Right lobe of liver (tissue), 6 donors: ENCODE results near the gene PTPRN2. TPM values are rescaled to one million over a fixed set of nuclear protein-coding genes. Genes with fewer than 3 reads are reported as not detected.

Experiments
- ATAC-seq, 4 donors: fragments of 200-7000 bp; cut with Tn5 transposase; one replicate each; pipeline ENCODE4 v1.9.1; 2020; ENCODE audit warnings: mild to moderate bottlenecking in 4 of 4, moderate library complexity in 4 of 4
- DNase-seq, 3 donors: peaks; one replicate each; pipeline ENCODE4 v3.0.0-alpha.2; 2020
- H3K27ac ChIP-seq, 3 donors: fragments of 200-600 bp; one replicate each; pipeline ENCODE4 v1.8.0; 2022
- H3K27me3 ChIP-seq, 2 donors: fragments of 200-600 bp; one replicate each; pipeline ENCODE4 v1.8.0; 2022
- H3K36me3 ChIP-seq, 4 donors: fragments of 200-600 bp; sonication (generic) in 1 of 4; one replicate each; pipeline versions ENCODE4 v1.5.1 to v1.8.0; 2017 to 2022; ENCODE audit warnings: control low read depth in 1 of 4
- H3K4me1 ChIP-seq, 4 donors: fragments of 200-600 bp; sonication (generic) in 1 of 4; one replicate each; pipeline versions ENCODE4 v1.5.1 to v1.8.0; 2017 to 2022; ENCODE audit warnings: control low read depth in 1 of 4
- H3K4me3 ChIP-seq, 3 donors: fragments of 200-600 bp; one replicate each; pipeline ENCODE4 v1.8.0; 2022
- H3K9me3 ChIP-seq, 4 donors: fragments of 200-600 bp; sonication (generic) in 1 of 4; one replicate each; pipeline versions ENCODE4 v1.5.1 to v1.8.0; 2017 to 2022; ENCODE audit warnings: control low read depth in 1 of 4
- CTCF ChIP-seq, 4 donors: fragments of 200-600 bp in 3 of 4; fragments of 450-650 bp in 1 of 4; IDR thresholded peaks; one replicate each; pipeline versions ENCODE4 v1.5.1 to v1.8.0; 2016 to 2022; ENCODE audit warnings: antibody characterized with exemption in 4 of 4, mild to moderate bottlenecking in 2 of 4
- POLR2A ChIP-seq: fragments of 450-650 bp; IDR thresholded peaks from one replicate; pipeline ENCODE4 v1.6.1; 2017; ENCODE audit warnings: antibody characterized with exemption, mild to moderate bottlenecking
- WGBS: methylation state at CpG from one replicate; pipeline ENCODE4 v1.1.6; 2018; ENCODE audit warnings: low coverage, low lambda C conversion rate; ENCODE audit not compliant: insufficient coverage; ENCODE audit errors: missing lambda C conversion rate; 5-methylcytosine and 5-hydroxymethylcytosine counted together
- intact Hi-C, 2 donors: fragments of 100-400 bp; cut with DNase I; formaldehyde crosslinking; loops; one replicate each; pipeline versions ENCODE4 v1.11.2 to v1.14.1; 2022
- total RNA-seq, 6 experiments: library from RNA; depleted of rRNA in 2 of 6; stranded (reverse); fragments of >200 nt in 2 of 6; fragmentation: NEBNext Ultra II Directional in 3 of 6; extraction: Animal tissue kit (Norgen Biotek cat#: 25700) in 3 of 6; gene quantifications; one replicate each; pipeline versions ENCODE4 v1.1.0 to v1.2.4, GENCODE V29; 2016 to 2023
- donor health status: DM: no; HTN: yes; CAD: no.
- donor health status: DM: no; HTN: no; CAD: no.
- donor health status: DM: no; HTN: no; CAD: no.
- donor health status: DM: no; HTN: yes; CAD: no.
- donor health status: DM: no; HTN: yes; CAD: no.

PTPRN2 gene
- total RNA-seq, 6 experiments from 2014 or later: 0.15 to 0.87 (median 0.67) TPM

- 100% methylated on average over 1 of the region's 7 CpGs for WGBS
- H3K4me3 ChIP-seq: no peak overlapping the region
- DNase-seq (peak in 1 of 3 donors; percentile 33), ATAC-seq (no peak)
- H3K9me3 ChIP-seq: no peaks in the 10 kb centered on the region
- no peaks in the 10 kb centered on the region for H3K36me3 ChIP-seq
- H3K4me1 ChIP-seq: no peaks in the 10 kb centered on the region
- no peak overlapping the region for H3K27ac ChIP-seq
- H3K27me3 ChIP-seq: no peaks in the 10 kb centered on the region
- intact Hi-C loops: no loop called here
- TF ChIP-seq POLR2A: no peak
- no peak for TF ChIP-seq CTCF (IDR thresholded peaks at IDR 0.05)
Measured at GRCh38 chr7:157547102-157547501, 1040.5 kb downstream of the PTPRN2 start.

- intact Hi-C loops: no loop called here
- 80% methylated on average over 13 of the region's 17 CpGs for WGBS
- H3K27ac ChIP-seq: no peak overlapping the region
- no peaks in the 10 kb centered on the region for H3K36me3 ChIP-seq
- DNase-seq: peak in 1 of 3 donors; percentile 18
- no peaks in the 10 kb centered on the region for H3K4me1 ChIP-seq
- H3K4me3 ChIP-seq: no peak overlapping the region
- H3K9me3 ChIP-seq: no peaks in the 10 kb centered on the region
- no peaks in the 10 kb centered on the region for H3K27me3 ChIP-seq
- TF ChIP-seq CTCF (IDR thresholded peaks at IDR 0.05): no peak
- no peak for TF ChIP-seq POLR2A
- ATAC-seq: no peak
Measured at GRCh38 chr7:157545681-157546060, 1042.0 kb downstream of the PTPRN2 start.

GRCh38 chr7:157544980-157545680 lies 1042.5 kb downstream of the PTPRN2 start:
- Histone ChIP-seq H3K27ac (no peak overlapping the region), H3K4me1 (no peaks in the 10 kb centered on the region), H3K9me3 (no peaks in the 10 kb centered on the region), H3K27me3 (no peaks in the 10 kb centered on the region), H3K36me3 (no peaks in the 10 kb centered on the region), H3K4me3 (no peak overlapping the region)
- no peak for ATAC-seq
- 80% methylated on average over 6 of the region's 17 CpGs for WGBS
- DNase-seq: peak in 2 of 3 donors; percentile 31 to 38
- no peak for TF ChIP-seq POLR2A
- no peak for TF ChIP-seq CTCF (IDR thresholded peaks at IDR 0.05)
- intact Hi-C loops: no loop called here

GRCh38 chr7:157544226-157544625 lies 1043.4 kb downstream of the PTPRN2 start:
- Histone ChIP-seq H3K36me3 (no peaks in the 10 kb centered on the region), H3K4me1 (no peaks in the 10 kb centered on the region), H3K27me3 (no peaks in the 10 kb centered on the region), H3K4me3 (no peak overlapping the region), H3K27ac (no peak overlapping the region), H3K9me3 (no peaks in the 10 kb centered on the region)
- WGBS: 88% methylated on average over 17 of the region's 19 CpGs
- intact Hi-C loops: no loop called here
- no peak for TF ChIP-seq POLR2A
- TF ChIP-seq CTCF (IDR thresholded peaks at IDR 0.05): no peak
- ATAC-seq: no peak
- DNase-seq: peak in 1 of 3 donors; percentile 39
